SK-N-SH treated with all-trans-retinoic acid at 6 μM for 48 hours (cell line): Measurements from ENCODE around the gene MYOD1.

Experiments
- ATAC-seq: fragments of 200-7000 bp; cut with Tn5 transposase; 3 replicates; pipeline ENCODE4 v1.9.1; 2020; ENCODE audit warnings: mild to moderate bottlenecking, moderate library complexity
- ARNTL ChIP-seq: fragments of 450-650 bp; formaldehyde crosslinking; IDR thresholded peaks from 2 replicates; pipeline ENCODE4 v1.5.0; 2020; ENCODE audit warnings: low read depth, mild to moderate bottlenecking, moderate library complexity, borderline replicate concordance
- BACH2 ChIP-seq: fragments of 250-450 bp; sonication (Bioruptor Pico); IDR thresholded peaks from 2 replicates; pipeline ENCODE4 v1.9.0; 2021; ENCODE audit warnings: mild to moderate bottlenecking, borderline replicate concordance
- CREB5 ChIP-seq: fragments of 250-450 bp; sonication (Bioruptor Pico); IDR thresholded peaks from 2 replicates; pipeline ENCODE4 v1.5.1; 2020; ENCODE audit warnings: low read depth, mild to moderate bottlenecking, moderate library complexity
- CSDC2 ChIP-seq: fragments of 250-450 bp; sonication (Bioruptor Pico); IDR thresholded peaks from 2 replicates; pipeline ENCODE4 v1.5.0; 2020; ENCODE audit warnings: mild to moderate bottlenecking, moderate library complexity
- ESRRG ChIP-seq: fragments of 250-450 bp; sonication (Bioruptor Pico); IDR thresholded peaks from 2 replicates; pipeline ENCODE4 v1.6.1; 2021; ENCODE audit warnings: mild to moderate bottlenecking
- GLIS3 ChIP-seq: fragments of 250-450 bp; sonication (Bioruptor Pico); IDR thresholded peaks from 2 replicates; pipeline ENCODE4 v1.5.0; 2020; ENCODE audit warnings: mild to moderate bottlenecking, moderate library complexity
- ISL1 ChIP-seq: fragments of 250-450 bp; sonication (Bioruptor Pico); IDR thresholded peaks from 2 replicates; pipeline ENCODE4 v2.1.2; 2022; ENCODE audit warnings: mild to moderate bottlenecking, moderate library complexity
- OSR1 ChIP-seq: fragments of 250-450 bp; sonication (Bioruptor Pico); IDR thresholded peaks from 2 replicates; pipeline ENCODE4 v1.8.0; 2022; ENCODE audit warnings: moderate library complexity, mild to moderate bottlenecking, inconsistent platforms
- PATZ1 ChIP-seq: fragments of 250-450 bp; sonication (Bioruptor Pico); IDR thresholded peaks from 2 replicates; pipeline ENCODE4 v1.8.0; 2020; ENCODE audit warnings: mild to moderate bottlenecking, moderate library complexity, borderline replicate concordance
- PPARA ChIP-seq: fragments of 250-450 bp; sonication (Bioruptor Pico); IDR thresholded peaks from 2 replicates; pipeline ENCODE4 v1.5.0; 2020; ENCODE audit warnings: mild to moderate bottlenecking, borderline replicate concordance
- RARB ChIP-seq: fragments of 250-450 bp; sonication (Bioruptor Pico); IDR thresholded peaks from 2 replicates; pipeline ENCODE4 v1.8.0; 2021; ENCODE audit warnings: mild to moderate bottlenecking, moderate library complexity
- SNAI2 ChIP-seq: fragments of 250-450 bp; sonication (Bioruptor Pico); IDR thresholded peaks from 2 replicates; pipeline ENCODE4 v1.5.0; 2020; ENCODE audit warnings: mild to moderate bottlenecking, moderate library complexity
- TCF4 ChIP-seq: fragments of 250-450 bp; sonication (Bioruptor Pico); IDR thresholded peaks from 2 replicates; pipeline ENCODE4 v1.8.0; 2021; ENCODE audit warnings: mild to moderate bottlenecking, moderate library complexity, borderline replicate concordance
- TOX ChIP-seq: fragments of 250-450 bp; sonication (Bioruptor Pico); IDR thresholded peaks from 2 replicates; pipeline ENCODE4 v1.8.0; 2021; ENCODE audit warnings: mild to moderate bottlenecking, moderate library complexity, borderline replicate concordance
- ZC3H10 ChIP-seq: fragments of 250-450 bp; sonication (Bioruptor Pico); IDR thresholded peaks from 2 replicates; pipeline ENCODE4 v1.5.1; 2021; ENCODE audit warnings: mild to moderate bottlenecking, moderate library complexity
- ZFP3 ChIP-seq: fragments of 250-450 bp; sonication (Bioruptor Pico); IDR thresholded peaks from 2 replicates; pipeline ENCODE4 v1.5.0; 2020; ENCODE audit warnings: mild to moderate bottlenecking, moderate library complexity
- ZFP30 ChIP-seq: fragments of 450-650 bp; formaldehyde crosslinking; IDR thresholded peaks from 2 replicates; pipeline ENCODE4 v1.5.0; 2022; ENCODE audit warnings: mild to moderate bottlenecking, moderate library complexity
- ZNF565 ChIP-seq: fragments of 450-650 bp; formaldehyde crosslinking; conservative IDR thresholded peaks from 2 replicates; pipeline ENCODE4 v1.5.0; 2020; ENCODE audit warnings: low read depth, mild to moderate bottlenecking, moderate library complexity
- ZNF70 ChIP-seq: fragments of 450-650 bp; formaldehyde crosslinking; IDR thresholded peaks from 2 replicates; pipeline ENCODE4 v1.5.0; 2020; ENCODE audit warnings: mild to moderate bottlenecking, moderate library complexity
- ZNF8 ChIP-seq: fragments of 450-650 bp; formaldehyde crosslinking; IDR thresholded peaks from 2 replicates; pipeline ENCODE4 v1.5.0; 2020; ENCODE audit warnings: mild to moderate bottlenecking, moderate library complexity
- TF ChIP-seq, protein P1 (sequence below): fragments of 250-450 bp; sonication (Bioruptor Pico); IDR thresholded peaks from 2 replicates; pipeline ENCODE4 v1.5.1; 2021; ENCODE audit warnings: mild to moderate bottlenecking, moderate library complexity
- TF ChIP-seq, protein P2 (sequence below): fragments of 250-450 bp; sonication (Bioruptor Pico); IDR thresholded peaks from 2 replicates; pipeline ENCODE4 v1.8.0; 2021; ENCODE audit warnings: low read depth, mild to moderate bottlenecking, moderate library complexity, borderline replicate concordance
- TF ChIP-seq, protein P3 (sequence below): fragments of 250-450 bp; sonication (Bioruptor Pico); IDR thresholded peaks from 2 replicates; pipeline ENCODE4 v1.5.0; 2020; ENCODE audit warnings: mild to moderate bottlenecking, moderate library complexity

The MYOD1 gene

DNA sequence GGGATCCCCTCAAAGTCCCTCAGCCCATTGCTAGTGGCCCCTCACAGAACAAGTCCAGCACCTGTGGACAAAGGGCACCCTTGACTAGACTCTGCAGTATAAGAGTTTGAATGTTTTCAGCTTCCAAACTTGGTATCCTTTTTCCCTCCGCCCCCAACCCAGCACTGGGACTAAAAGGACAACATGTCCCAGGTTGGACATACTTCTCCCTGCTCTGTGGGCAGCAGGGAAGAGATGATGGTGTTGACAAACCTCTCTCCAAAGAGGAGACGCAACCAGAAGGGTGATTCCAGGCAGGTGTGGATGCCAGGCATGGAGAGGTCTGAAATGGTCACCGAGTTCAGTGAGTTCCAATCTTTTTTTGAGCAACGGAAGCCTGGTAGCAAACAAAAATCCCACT, 4.5 kb upstream of the MYOD1 start:
- TF ChIP-seq GLIS3 (CRISPR knock-in tag), result no peak
- TF ChIP-seq ISL1 (CRISPR knock-in tag), result no peak
- no peak for ATAC-seq

DNA sequence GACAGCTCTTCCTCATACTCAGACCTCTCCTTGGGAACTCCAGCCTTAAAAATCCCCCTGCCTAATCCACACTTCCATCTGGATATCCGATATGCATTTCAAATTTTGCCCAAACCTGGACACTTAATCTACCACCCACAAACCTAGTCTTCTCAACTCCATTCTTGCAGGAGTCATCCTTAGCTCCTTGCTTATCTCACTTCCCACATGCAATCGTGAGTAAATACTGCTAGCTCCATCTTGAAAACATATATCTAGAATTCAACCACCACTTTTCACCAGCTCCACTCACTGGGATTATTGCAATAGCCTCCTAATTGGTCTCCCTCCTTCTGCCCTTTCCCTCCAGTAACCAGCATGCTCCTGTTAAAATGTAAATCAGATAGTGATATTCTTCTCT, 2.6 kb upstream of the MYOD1 start:
- TF ChIP-seq ISL1 (CRISPR knock-in tag) (no peak), ESRRG (CRISPR knock-in tag) (no peak), ZFP30 (CRISPR knock-in tag) (no peak), ZFP3 (CRISPR knock-in tag) (no peak), SNAI2 (CRISPR knock-in tag) (no peak), TOX (CRISPR knock-in tag) (no peak), GLIS3 (CRISPR knock-in tag) (no peak), BACH2 (CRISPR knock-in tag) (no peak), ARNTL (CRISPR knock-in tag) (no peak), ZNF70 (no peak), PATZ1 (CRISPR knock-in tag) (no peak), CREB5 (CRISPR knock-in tag) (no peak)
- TF ChIP-seq, protein P1, sequence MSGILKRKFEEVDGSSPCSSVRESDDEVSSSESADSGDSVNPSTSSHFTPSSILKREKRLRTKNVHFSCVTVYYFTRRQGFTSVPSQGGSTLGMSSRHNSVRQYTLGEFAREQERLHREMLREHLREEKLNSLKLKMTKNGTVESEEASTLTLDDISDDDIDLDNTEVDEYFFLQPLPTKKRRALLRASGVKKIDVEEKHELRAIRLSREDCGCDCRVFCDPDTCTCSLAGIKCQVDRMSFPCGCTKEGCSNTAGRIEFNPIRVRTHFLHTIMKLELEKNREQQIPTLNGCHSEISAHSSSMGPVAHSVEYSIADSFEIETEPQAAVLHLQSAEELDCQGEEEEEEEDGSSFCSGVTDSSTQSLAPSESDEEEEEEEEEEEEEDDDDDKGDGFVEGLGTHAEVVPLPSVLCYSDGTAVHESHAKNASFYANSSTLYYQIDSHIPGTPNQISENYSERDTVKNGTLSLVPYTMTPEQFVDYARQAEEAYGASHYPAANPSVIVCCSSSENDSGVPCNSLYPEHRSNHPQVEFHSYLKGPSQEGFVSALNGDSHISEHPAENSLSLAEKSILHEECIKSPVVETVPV (CRISPR knock-in tag), result no peak
- TF ChIP-seq, protein P2, sequence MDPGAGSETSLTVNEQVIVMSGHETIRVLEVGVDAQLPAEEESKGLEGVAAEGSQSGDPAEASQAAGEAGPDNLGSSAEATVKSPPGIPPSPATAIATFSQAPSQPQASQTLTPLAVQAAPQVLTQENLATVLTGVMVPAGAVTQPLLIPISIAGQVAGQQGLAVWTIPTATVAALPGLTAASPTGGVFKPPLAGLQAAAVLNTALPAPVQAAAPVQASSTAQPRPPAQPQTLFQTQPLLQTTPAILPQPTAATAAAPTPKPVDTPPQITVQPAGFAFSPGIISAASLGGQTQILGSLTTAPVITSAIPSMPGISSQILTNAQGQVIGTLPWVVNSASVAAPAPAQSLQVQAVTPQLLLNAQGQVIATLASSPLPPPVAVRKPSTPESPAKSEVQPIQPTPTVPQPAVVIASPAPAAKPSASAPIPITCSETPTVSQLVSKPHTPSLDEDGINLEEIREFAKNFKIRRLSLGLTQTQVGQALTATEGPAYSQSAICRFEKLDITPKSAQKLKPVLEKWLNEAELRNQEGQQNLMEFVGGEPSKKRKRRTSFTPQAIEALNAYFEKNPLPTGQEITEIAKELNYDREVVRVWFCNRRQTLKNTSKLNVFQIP, result no peak
- TF ChIP-seq, all 23 proteins: peak for 0
- ATAC-seq, result no peak

DNA sequence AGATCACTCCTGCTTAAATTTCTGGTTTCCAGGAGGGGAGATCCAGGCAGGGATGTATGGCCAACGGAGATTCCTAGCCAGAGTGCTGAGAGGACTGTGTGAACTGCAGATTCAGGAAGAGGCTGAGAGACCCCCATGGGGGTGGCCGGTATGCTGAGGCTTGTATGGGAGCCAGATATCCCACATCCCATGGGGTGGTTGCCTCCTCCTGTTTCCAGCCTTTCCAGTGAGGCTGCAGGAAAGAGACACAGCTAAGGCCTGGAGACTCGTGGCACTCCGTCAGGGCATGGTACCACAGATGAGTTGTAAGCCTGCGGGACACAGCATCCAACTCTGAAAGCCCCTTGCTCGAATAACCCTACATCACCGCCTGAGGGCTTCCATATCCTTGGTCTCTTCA, 1.4 kb upstream of the MYOD1 start:
- ATAC-seq, result no peak
- TF ChIP-seq ZNF565 (no peak), PPARA (no peak)

- ATAC-seq, result no peak
- TF ChIP-seq GLIS3 (CRISPR knock-in tag) (no peak), PATZ1 (CRISPR knock-in tag) (no peak), TOX (CRISPR knock-in tag) (no peak), SNAI2 (CRISPR knock-in tag) (no peak), ZNF70 (no peak), ESRRG (CRISPR knock-in tag) (no peak), PPARA (no peak), ISL1 (CRISPR knock-in tag) (no peak), RARB (CRISPR knock-in tag) (no peak), CSDC2 (CRISPR knock-in tag) (no peak), ZC3H10 (CRISPR knock-in tag) (no peak), OSR1 (CRISPR knock-in tag) (no peak), ZNF565 (no peak), ZNF8 (CRISPR knock-in tag) (no peak), BACH2 (CRISPR knock-in tag) (no peak), ZFP3 (CRISPR knock-in tag) (no peak), CREB5 (CRISPR knock-in tag) (no peak), ARNTL (CRISPR knock-in tag) (no peak), TCF4 (CRISPR knock-in tag) (no peak)
- TF ChIP-seq, protein P3, sequence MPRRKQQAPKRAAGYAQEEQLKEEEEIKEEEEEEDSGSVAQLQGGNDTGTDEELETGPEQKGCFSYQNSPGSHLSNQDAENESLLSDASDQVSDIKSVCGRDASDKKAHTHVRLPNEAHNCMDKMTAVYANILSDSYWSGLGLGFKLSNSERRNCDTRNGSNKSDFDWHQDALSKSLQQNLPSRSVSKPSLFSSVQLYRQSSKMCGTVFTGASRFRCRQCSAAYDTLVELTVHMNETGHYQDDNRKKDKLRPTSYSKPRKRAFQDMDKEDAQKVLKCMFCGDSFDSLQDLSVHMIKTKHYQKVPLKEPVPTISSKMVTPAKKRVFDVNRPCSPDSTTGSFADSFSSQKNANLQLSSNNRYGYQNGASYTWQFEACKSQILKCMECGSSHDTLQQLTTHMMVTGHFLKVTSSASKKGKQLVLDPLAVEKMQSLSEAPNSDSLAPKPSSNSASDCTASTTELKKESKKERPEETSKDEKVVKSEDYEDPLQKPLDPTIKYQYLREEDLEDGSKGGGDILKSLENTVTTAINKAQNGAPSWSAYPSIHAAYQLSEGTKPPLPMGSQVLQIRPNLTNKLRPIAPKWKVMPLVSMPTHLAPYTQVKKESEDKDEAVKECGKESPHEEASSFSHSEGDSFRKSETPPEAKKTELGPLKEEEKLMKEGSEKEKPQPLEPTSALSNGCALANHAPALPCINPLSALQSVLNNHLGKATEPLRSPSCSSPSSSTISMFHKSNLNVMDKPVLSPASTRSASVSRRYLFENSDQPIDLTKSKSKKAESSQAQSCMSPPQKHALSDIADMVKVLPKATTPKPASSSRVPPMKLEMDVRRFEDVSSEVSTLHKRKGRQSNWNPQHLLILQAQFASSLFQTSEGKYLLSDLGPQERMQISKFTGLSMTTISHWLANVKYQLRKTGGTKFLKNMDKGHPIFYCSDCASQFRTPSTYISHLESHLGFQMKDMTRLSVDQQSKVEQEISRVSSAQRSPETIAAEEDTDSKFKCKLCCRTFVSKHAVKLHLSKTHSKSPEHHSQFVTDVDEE (CRISPR knock-in tag), result no peak
Observed at GRCh38 chr11:17718510-17718962, 835 bp upstream of the MYOD1 start.
